KMS-11 (cell line): ENCODE measurements around the gene C16orf89.

Source experiments
- H2AFZ ChIP-seq: fragments of 200-600 bp; sonication (generic); 2 replicates; pipeline ENCODE4 v1.6.1; 2016; ENCODE audit warnings: antibody characterized with exemption, mixed run types, low read depth
- H3K27ac ChIP-seq: fragments of 200-600 bp; sonication (generic); 2 replicates; pipeline ENCODE4 v1.6.1; 2016; ENCODE audit warnings: mild to moderate bottlenecking, mixed run types
- H3K27me3 ChIP-seq: fragments of 200-600 bp; sonication (generic); 2 replicates; pipeline ENCODE4 v1.6.1; 2017; ENCODE audit warnings: mild to moderate bottlenecking, low read depth, mixed run types, moderate library complexity; ENCODE audit not compliant: insufficient read depth
- H3K36me3 ChIP-seq: fragments of 200-600 bp; sonication (generic); 2 replicates; pipeline ENCODE4 v1.6.1; 2017; ENCODE audit warnings: mild to moderate bottlenecking, mixed run types; ENCODE audit not compliant: insufficient read depth
- H3K4me1 ChIP-seq: fragments of 200-600 bp; sonication (generic); 2 replicates; pipeline ENCODE4 v1.6.1; 2016; ENCODE audit warnings: mild to moderate bottlenecking, low read depth, mixed run types; ENCODE audit not compliant: poor library complexity, severe bottlenecking
- H3K4me2 ChIP-seq: fragments of 200-600 bp; sonication (generic); 2 replicates; pipeline ENCODE4 v1.7.0; 2016; ENCODE audit warnings: mild to moderate bottlenecking, mixed run types
- H3K4me3 ChIP-seq: fragments of 200-600 bp; sonication (generic); IDR thresholded peaks from 2 replicates; pipeline ENCODE4 v1.6.1; 2017; ENCODE audit warnings: low read depth, low read length, mixed read lengths; ENCODE audit not compliant: insufficient read depth
- H3K79me2 ChIP-seq: fragments of 200-600 bp; sonication (generic); 2 replicates; pipeline ENCODE4 v1.6.1; 2016; ENCODE audit warnings: low read depth, mixed run types; ENCODE audit not compliant: insufficient read depth
- H3K9ac ChIP-seq: fragments of 200-600 bp; sonication (generic); 2 replicates; pipeline ENCODE4 v1.6.1; 2016; ENCODE audit warnings: mild to moderate bottlenecking, mixed run types
- H4K20me1 ChIP-seq: fragments of 200-600 bp; sonication (generic); 2 replicates; pipeline ENCODE4 v1.6.1; 2016; ENCODE audit warnings: mild to moderate bottlenecking, mixed run types; ENCODE audit not compliant: insufficient read depth
- CTCF ChIP-seq: fragments of 200-600 bp; sonication (generic); conservative IDR thresholded peaks from 2 replicates; pipeline ENCODE4 v1.6.1; 2017; ENCODE audit warnings: low read depth, mild to moderate bottlenecking, antibody characterized with exemption, low read length, moderate library complexity, mixed read lengths

The C16orf89 gene

GRCh38 chr16:5027086-5027485 lies 38.7 kb downstream of the C16orf89 start:
- Histone ChIP-seq H3K4me1 (no peaks in the 10 kb centered on the region), H3K4me2 (no peak overlapping the region), H3K36me3 (no peaks in the 10 kb centered on the region), H2AFZ (no peak overlapping the region), H4K20me1 (no peaks in the 10 kb centered on the region), H3K4me3 (no peak overlapping the region), H3K9ac (no peak overlapping the region), H3K27me3 (no peaks in the 10 kb centered on the region), H3K79me2 (no peaks in the 10 kb centered on the region), H3K27ac (no peak overlapping the region)
- no peak for TF ChIP-seq CTCF

GRCh38 chr16:5026664-5027063 lies 39.1 kb downstream of the C16orf89 start:
- Histone ChIP-seq H4K20me1 (no peaks in the 10 kb centered on the region), H3K9ac (no peak overlapping the region), H3K79me2 (no peaks in the 10 kb centered on the region), H3K36me3 (no peaks in the 10 kb centered on the region), H3K4me1 (no peaks in the 10 kb centered on the region), H3K27me3 (no peaks in the 10 kb centered on the region; the same call in 1 of the 2 replicates), H2AFZ (no peak overlapping the region), H3K4me2 (no peak overlapping the region), H3K4me3 (no peak overlapping the region), H3K27ac (no peak overlapping the region)
- TF ChIP-seq CTCF: no peak

GRCh38 chr16:5025171-5025632 lies 40.6 kb downstream of the C16orf89 start:
- no peaks in the 10 kb centered on the region for H3K4me1 ChIP-seq
- H3K9ac ChIP-seq: no peak overlapping the region
- no peaks in the 10 kb centered on the region for H3K36me3 ChIP-seq
- no peaks in the 10 kb centered on the region for H3K79me2 ChIP-seq
- H4K20me1 ChIP-seq: no peaks in the 10 kb centered on the region
- H3K4me3 ChIP-seq: no peak overlapping the region
- H3K27me3 ChIP-seq: no peaks in the 10 kb centered on the region; the same call in 1 of the 2 replicates
- peak overlapping the region; percentile 18; the same call in 1 of the 2 replicates for H3K4me2 ChIP-seq
- no peak overlapping the region for H3K27ac ChIP-seq
- 0 out of 2 replicates have a peak, but pooled peaks have one; percentile 1 for TF ChIP-seq CTCF
- no peak overlapping the region for H2AFZ ChIP-seq

- no peak overlapping the region for H3K9ac ChIP-seq
- no peaks in the 10 kb centered on the region for H4K20me1 ChIP-seq
- TF ChIP-seq CTCF: peak; percentile 51; the same call in 1 of the 2 replicates
- no peaks in the 10 kb centered on the region for H3K4me1 ChIP-seq
- H2AFZ ChIP-seq: no peak overlapping the region
- no peaks in the 10 kb centered on the region for H3K36me3 ChIP-seq
- H3K27me3 ChIP-seq: no peaks in the 10 kb centered on the region; the same call in 1 of the 2 replicates
- H3K27ac ChIP-seq: no peak overlapping the region
- H3K79me2 ChIP-seq: no peaks in the 10 kb centered on the region
- H3K4me2 ChIP-seq: peak overlapping the region; percentile 18; the same call in 1 of the 2 replicates
- no peak overlapping the region for H3K4me3 ChIP-seq
Observed at GRCh38 chr16:5024632-5025031, 41.1 kb downstream of the C16orf89 start.
